Muscle layer of duodenum (tissue), 2 donors: ENCODE data around the gene ZCCHC7.
"Not testable (repeated sequence)": the region's sequence is repeated elsewhere in the genome, so short reads cannot be mapped to it uniquely, and the experiment has no call there.

Experiments
- H3K27ac ChIP-seq: one replicate; pipeline ENCODE4 v1.7.0; 2013; ENCODE audit warnings: mild to moderate bottlenecking, low read length
- H3K27me3 ChIP-seq: one replicate; pipeline ENCODE4 v1.7.0; 2013; ENCODE audit warnings: low read depth, mild to moderate bottlenecking, control low read depth, low read length
- H3K36me3 ChIP-seq, 2 donors: one replicate each; pipeline ENCODE4 v1.7.0; 2013; ENCODE audit warnings: low read length in 2 of 2, control low read depth in 1 of 2, mild to moderate bottlenecking in 1 of 2; ENCODE audit not compliant: insufficient read depth in 2 of 2, control insufficient read depth in 1 of 2
- H3K4me1 ChIP-seq, 2 donors: one replicate each; pipeline ENCODE4 v1.7.0; 2013; ENCODE audit warnings: low read length in 2 of 2, mild to moderate bottlenecking in 2 of 2, control low read depth in 1 of 2, moderate library complexity in 1 of 2; ENCODE audit not compliant: insufficient read depth in 2 of 2, control insufficient read depth in 1 of 2
- H3K4me3 ChIP-seq, 2 donors: one replicate each; pipeline ENCODE4 v1.7.0; 2013; ENCODE audit warnings: low read length in 2 of 2, low read depth in 1 of 2, mild to moderate bottlenecking in 1 of 2
- H3K9me3 ChIP-seq, 2 donors: one replicate each; pipeline ENCODE4 v1.7.0; 2013; ENCODE audit warnings: low read length in 2 of 2, control low read depth in 1 of 2, mild to moderate bottlenecking in 1 of 2; ENCODE audit not compliant: control insufficient read depth in 1 of 2
- donor health status: healthy.

ZCCHC7 gene

GRCh38 chr9:37382982-37383357, 262.6 kb downstream of the ZCCHC7 start:
- H3K27ac ChIP-seq = no peak overlapping the region
- no peaks in the 10 kb centered on the region for H3K27me3 ChIP-seq
- H3K4me3 ChIP-seq = no peak overlapping the region
- no peaks in the 10 kb centered on the region for H3K4me1 ChIP-seq
- no peaks in the 10 kb centered on the region for H3K9me3 ChIP-seq
- H3K36me3 ChIP-seq = no peaks in the 10 kb centered on the region

GRCh38 chr9:37383393-37383792, 263.0 kb downstream of the ZCCHC7 start:
- Histone ChIP-seq H3K9me3 (no peaks in the 10 kb centered on the region), H3K4me1 (no peaks in the 10 kb centered on the region), H3K4me3 (no peak overlapping the region), H3K36me3 (no peaks in the 10 kb centered on the region), H3K27me3 (no peaks in the 10 kb centered on the region), H3K27ac (no peak overlapping the region)

DNA sequence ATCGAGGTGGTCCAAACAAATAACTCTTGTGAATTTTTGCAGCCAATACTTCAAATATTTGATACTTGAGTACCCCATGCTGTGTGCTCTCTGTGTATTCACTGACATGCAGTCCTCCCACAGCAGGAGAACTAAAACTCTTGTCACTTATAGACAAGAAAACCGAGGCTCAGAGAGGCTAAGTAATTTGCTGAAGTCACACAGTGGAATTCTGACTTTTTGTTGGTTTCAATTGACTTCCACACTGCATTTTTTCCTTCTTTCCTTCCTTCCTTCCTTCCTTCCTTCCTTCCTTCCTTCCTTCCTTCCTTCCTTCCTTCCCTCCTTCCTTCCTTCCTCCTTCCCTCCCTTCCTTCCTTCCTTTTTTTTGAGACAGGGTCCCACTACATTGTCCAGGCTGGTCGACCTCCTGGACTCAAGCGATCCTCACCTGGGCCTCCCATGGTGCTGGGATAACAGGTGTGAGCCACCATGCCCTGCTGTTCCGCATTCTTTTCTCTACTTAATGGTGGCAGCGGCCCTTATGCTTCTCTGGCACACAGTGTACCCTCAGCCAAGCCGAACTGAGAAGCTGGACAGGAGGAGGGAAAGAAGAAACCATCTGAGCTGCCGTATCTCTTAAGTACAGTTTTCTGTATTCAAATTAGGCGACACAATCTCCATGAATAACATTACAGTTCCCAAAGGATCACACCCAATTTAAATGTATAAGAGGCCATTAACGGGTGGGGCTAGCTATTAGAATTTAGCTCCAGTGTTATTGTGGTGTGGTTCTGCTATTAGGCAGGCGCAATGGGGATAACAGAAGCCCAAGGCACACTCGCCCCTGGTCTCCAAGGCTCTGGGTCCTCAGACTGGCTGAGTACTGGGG, 263.7 kb downstream of the ZCCHC7 start:
- Histone ChIP-seq H3K27me3 (no peaks in the 10 kb centered on the region), H3K9me3 (no peaks in the 10 kb centered on the region), H3K4me1 (no peaks in the 10 kb centered on the region), H3K27ac (no peak overlapping the region), H3K36me3 (no peaks in the 10 kb centered on the region), H3K4me3 (no peak overlapping the region)

GRCh38 chr9:37385286-37385685, 264.9 kb downstream of the ZCCHC7 start:
- no peaks in the 10 kb centered on the region for H3K4me1 ChIP-seq
- no peak overlapping the region for H3K27ac ChIP-seq
- no peaks in the 10 kb centered on the region for H3K36me3 ChIP-seq
- no peaks in the 10 kb centered on the region for H3K9me3 ChIP-seq
- no peak overlapping the region for H3K4me3 ChIP-seq
- no peaks in the 10 kb centered on the region for H3K27me3 ChIP-seq

DNA sequence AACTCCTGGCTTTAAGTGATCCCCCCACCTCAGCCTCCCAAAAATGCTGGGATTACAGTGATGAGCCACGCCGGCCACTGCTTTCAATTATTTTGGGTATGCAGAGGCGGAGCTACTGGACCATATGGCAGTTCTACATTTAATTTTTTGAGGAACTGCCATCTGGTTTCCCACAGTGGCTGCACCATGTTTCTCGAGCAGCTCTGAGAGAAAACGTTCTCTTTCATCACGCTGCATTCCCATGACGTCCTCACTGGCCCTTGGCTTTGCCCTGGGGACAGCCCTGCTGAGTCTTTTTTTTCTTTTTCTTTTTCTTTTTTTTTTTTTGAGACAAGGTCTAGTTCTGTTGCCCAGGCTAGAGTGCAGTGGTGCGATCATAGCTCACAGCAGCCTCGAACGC, 266.6 kb downstream of the ZCCHC7 start:
- Histone ChIP-seq H3K4me3 (no peak overlapping the region), H3K27me3 (no peaks in the 10 kb centered on the region), H3K27ac (no peak overlapping the region), H3K4me1 (no peaks in the 10 kb centered on the region), H3K36me3 (no peaks in the 10 kb centered on the region), H3K9me3 (no peaks in the 10 kb centered on the region)

DNA sequence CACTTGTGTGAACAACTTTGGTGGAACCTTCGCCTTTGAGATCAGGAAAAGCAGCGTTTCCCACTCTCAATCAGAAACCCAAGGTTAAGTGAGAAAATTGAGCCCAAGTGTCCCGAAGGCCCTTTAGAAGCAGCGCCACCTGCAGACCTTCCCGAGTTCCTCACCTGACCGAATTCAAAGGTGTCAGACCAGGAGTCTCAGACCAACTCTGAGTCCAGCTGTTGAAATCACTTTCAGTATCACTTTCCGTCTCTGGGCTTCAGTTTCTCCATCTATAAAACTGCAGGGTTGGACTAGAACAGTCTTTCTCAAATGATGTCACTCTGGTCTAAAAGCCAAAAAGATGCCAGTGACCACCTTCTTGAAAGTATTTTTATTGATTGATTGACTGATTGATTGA, 270.4 kb downstream of the ZCCHC7 start:
- H3K4me1 ChIP-seq = no peaks in the 10 kb centered on the region
- no peak overlapping the region for H3K27ac ChIP-seq
- no peaks in the 10 kb centered on the region for H3K9me3 ChIP-seq
- no peak overlapping the region for H3K4me3 ChIP-seq
- no peaks in the 10 kb centered on the region for H3K36me3 ChIP-seq
- no peaks in the 10 kb centered on the region for H3K27me3 ChIP-seq

DNA sequence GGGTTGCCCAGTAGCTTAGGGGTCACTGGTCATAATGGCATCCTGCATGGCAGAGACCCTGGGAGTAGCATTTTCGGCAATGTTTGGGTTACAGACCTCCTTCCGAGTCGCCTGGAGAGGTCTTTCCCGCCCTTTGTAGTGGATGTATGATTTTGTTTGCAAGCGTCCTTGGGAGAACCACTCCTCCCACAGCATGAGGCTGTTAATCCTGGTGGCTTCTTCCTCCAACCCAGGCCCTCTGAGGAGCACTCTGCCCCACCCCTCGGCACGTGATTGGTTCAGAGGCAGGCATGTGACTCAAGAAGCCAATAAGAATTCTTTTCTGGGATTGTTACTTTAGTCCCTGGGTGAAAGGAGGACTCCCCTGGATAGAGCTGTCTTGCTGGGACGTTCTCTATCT, 271.9 kb downstream of the ZCCHC7 start:
- Histone ChIP-seq H3K4me1 (no peaks in the 10 kb centered on the region), H3K27me3 (no peaks in the 10 kb centered on the region), H3K4me3 (no peak overlapping the region)

DNA sequence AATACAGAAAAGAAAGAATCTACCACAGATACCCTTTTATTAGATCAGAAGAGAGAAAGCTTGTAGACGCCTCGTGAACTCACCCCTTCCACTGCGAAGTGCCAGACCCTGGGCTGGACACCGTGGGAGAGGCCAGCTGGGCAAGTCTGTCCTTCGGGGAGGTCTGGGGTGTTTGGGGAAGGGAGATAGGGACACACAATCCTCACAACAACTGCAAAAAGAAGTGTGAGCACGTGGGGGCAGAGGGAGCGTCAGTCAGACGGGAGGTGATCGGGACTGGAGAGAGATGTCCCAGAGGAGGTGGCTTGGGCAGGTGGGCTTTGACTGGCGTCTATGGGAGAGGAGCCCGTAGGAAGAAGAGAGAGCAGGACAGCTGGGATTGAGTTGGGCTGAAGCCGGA, 274.9 kb downstream of the ZCCHC7 start:
- H3K9me3 ChIP-seq = no peaks in the 10 kb centered on the region
- no peaks in the 10 kb centered on the region for H3K36me3 ChIP-seq
- no peak overlapping the region for H3K4me3 ChIP-seq
- no peaks in the 10 kb centered on the region for H3K4me1 ChIP-seq
- H3K27ac ChIP-seq = no peak overlapping the region
- H3K27me3 ChIP-seq = no peaks in the 10 kb centered on the region

More for the DNA sequence above, 271.9 kb downstream of the ZCCHC7 start:
- Histone ChIP-seq H3K36me3 (no peaks in the 10 kb centered on the region), H3K27ac (no peak overlapping the region), H3K9me3 (no peaks in the 10 kb centered on the region)

- Histone ChIP-seq H3K27ac (no peak overlapping the region), H3K4me3 (no peak overlapping the region), H3K4me1 (no peaks in the 10 kb centered on the region), H3K27me3 (no peaks in the 10 kb centered on the region), H3K9me3 (no peaks in the 10 kb centered on the region), H3K36me3 (no peaks in the 10 kb centered on the region)
Observed at GRCh38 chr9:37395663-37396062, 275.3 kb downstream of the ZCCHC7 start.

DNA sequence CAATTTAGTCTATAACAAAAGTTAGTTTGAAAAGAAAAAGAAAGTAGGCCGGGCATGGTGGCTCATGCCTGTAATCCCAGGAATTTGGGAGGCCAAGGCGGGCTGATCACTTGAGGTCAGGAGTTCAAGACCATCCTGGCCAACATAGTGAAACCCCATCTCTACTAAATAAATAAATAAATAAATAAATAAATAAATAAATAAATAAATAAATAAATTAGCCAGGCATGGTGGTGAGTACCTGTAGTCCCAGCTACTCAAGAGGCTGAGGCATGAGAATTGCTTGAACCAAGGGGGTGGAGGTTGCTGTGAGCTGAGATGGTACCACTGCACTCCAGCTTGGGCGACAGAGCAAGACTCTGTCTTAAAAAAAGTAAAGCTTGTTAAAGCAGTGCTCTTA, 277.6 kb downstream of the ZCCHC7 start:
- H3K27me3 ChIP-seq, H3K27ac ChIP-seq, H3K4me1 ChIP-seq, H3K4me3 ChIP-seq, H3K36me3 ChIP-seq, H3K9me3 ChIP-seq: not testable (repeated sequence)

- Histone ChIP-seq H3K4me1 (no peaks in the 10 kb centered on the region), H3K4me3 (no peak overlapping the region), H3K36me3 (no peaks in the 10 kb centered on the region), H3K9me3 (no peaks in the 10 kb centered on the region), H3K27ac (no peak overlapping the region), H3K27me3 (no peaks in the 10 kb centered on the region)
Observed at GRCh38 chr9:37398464-37399025, 278.2 kb downstream of the ZCCHC7 start.

DNA sequence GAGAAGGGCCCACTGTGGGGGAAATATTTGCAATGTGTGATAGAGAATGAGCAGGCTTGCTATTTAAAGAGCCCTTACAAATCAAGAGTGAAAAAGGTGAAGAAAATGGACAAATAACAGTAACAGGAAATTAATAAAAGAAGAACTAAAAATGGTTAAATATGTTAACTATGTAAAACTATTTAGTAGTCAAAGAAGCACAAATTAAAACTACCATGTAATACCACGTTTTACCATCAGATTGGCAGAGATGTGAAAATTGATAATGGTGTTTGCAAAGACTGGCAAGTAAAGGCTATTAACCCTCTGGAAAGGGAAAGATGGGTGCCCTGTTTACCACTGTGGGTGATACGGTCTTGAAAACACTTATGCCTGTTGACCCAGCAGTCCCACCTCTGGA, 279.0 kb downstream of the ZCCHC7 start:
- no peaks in the 10 kb centered on the region for H3K4me1 ChIP-seq
- H3K36me3 ChIP-seq = no peaks in the 10 kb centered on the region
- H3K27me3 ChIP-seq = no peaks in the 10 kb centered on the region
- no peaks in the 10 kb centered on the region for H3K9me3 ChIP-seq
- no peak overlapping the region for H3K4me3 ChIP-seq
- H3K27ac ChIP-seq = no peak overlapping the region
